Nephron progenitor cell (in vitro differentiated cells): ENCODE results near the gene HOXD13.
A peak's percentile ranks its signal among the peaks of the same experiment; 100 is the strongest.

ENCODE experiments used
- DNase-seq: peaks from one replicate; pipeline ENCODE4 v3.0.0; 2021
- H3K27ac Mint-ChIP-seq: 2 replicates; pipeline ENCODE4 v1.8.0; 2021; ENCODE audit warnings: mild to moderate bottlenecking, moderate library complexity, mixed read lengths
- H3K27me3 Mint-ChIP-seq: 2 replicates; pipeline ENCODE4 v1.8.0; 2021; ENCODE audit warnings: mild to moderate bottlenecking, low read depth, mixed read lengths; ENCODE audit not compliant: poor library complexity
- H3K36me3 Mint-ChIP-seq: 2 replicates; pipeline ENCODE4 v1.8.0; 2021; ENCODE audit warnings: low read depth, mixed read lengths
- H3K4me1 Mint-ChIP-seq: 2 replicates; pipeline ENCODE4 v1.8.0; 2021; ENCODE audit warnings: mixed read lengths
- H3K4me3 Mint-ChIP-seq: 2 replicates; pipeline ENCODE4 v1.8.0; 2021; ENCODE audit warnings: mild to moderate bottlenecking, moderate library complexity, mixed read lengths
- H3K9me3 Mint-ChIP-seq: 2 replicates; pipeline ENCODE4 v1.8.0; 2021; ENCODE audit warnings: mild to moderate bottlenecking, moderate library complexity, mixed read lengths
- CTCF ChIP-seq: fragments of 200-600 bp; sonication (generic); IDR thresholded peaks from 2 replicates; pipeline ENCODE4 v1.5.0; 2021; ENCODE audit warnings: antibody characterized with exemption

Gene HOXD13

GRCh38 chr2:176102309-176102866 is 9.9 kb downstream of the HOXD13 start:
- TF ChIP-seq CTCF: no peak
- Mint-ChIP-seq H3K4me1 (peaks cover 62% of the 10 kb centered on the region), H3K36me3 (no peaks in the 10 kb centered on the region), H3K9me3 (no peaks in the 10 kb centered on the region), H3K27me3 (peaks cover 97% of the 10 kb centered on the region), H3K27ac (no peak overlapping the region), H3K4me3 (no peak overlapping the region)
- no peak for DNase-seq

GRCh38 chr2:176103194-176103593 is 10.7 kb downstream of the HOXD13 start:
- H3K4me1 Mint-ChIP-seq: peaks cover 55% of the 10 kb centered on the region
- H3K36me3 Mint-ChIP-seq: no peaks in the 10 kb centered on the region

GRCh38 chr2:176103742-176104315 is 11.3 kb downstream of the HOXD13 start:
- Mint-ChIP-seq H3K27me3 (peaks cover 90% of the 10 kb centered on the region), H3K4me3 (peak overlapping the region; percentile 84)
- DNase-seq: no peak

More at GRCh38 chr2:176103194-176103593, 10.7 kb downstream of the HOXD13 start:
- Mint-ChIP-seq H3K4me3 (peak overlapping the region; percentile 84), H3K27ac (no peak overlapping the region), H3K9me3 (no peaks in the 10 kb centered on the region), H3K27me3 (peaks cover 90% of the 10 kb centered on the region)
- no peak for TF ChIP-seq CTCF
- DNase-seq: no peak

GRCh38 chr2:176104316-176105077 is 12.0 kb downstream of the HOXD13 start:
- peaks cover 90% of the 10 kb centered on the region for H3K27me3 Mint-ChIP-seq
- no peaks in the 10 kb centered on the region for H3K9me3 Mint-ChIP-seq
- H3K27ac Mint-ChIP-seq: no peak overlapping the region
- peak overlapping the region; percentile 84 for H3K4me3 Mint-ChIP-seq
- H3K4me1 Mint-ChIP-seq: peaks cover 53% of the 10 kb centered on the region
- TF ChIP-seq CTCF: no peak
- DNase-seq: no peak
- H3K36me3 Mint-ChIP-seq: no peaks in the 10 kb centered on the region

More at GRCh38 chr2:176103742-176104315, 11.3 kb downstream of the HOXD13 start:
- TF ChIP-seq CTCF: no peak
- Mint-ChIP-seq H3K9me3 (no peaks in the 10 kb centered on the region), H3K27ac (no peak overlapping the region), H3K4me1 (peaks cover 53% of the 10 kb centered on the region), H3K36me3 (no peaks in the 10 kb centered on the region)

GRCh38 chr2:176105078-176105729 is 12.7 kb downstream of the HOXD13 start:
- Mint-ChIP-seq H3K4me1 (peaks cover 58% of the 10 kb centered on the region), H3K36me3 (no peaks in the 10 kb centered on the region), H3K27ac (no peak overlapping the region), H3K9me3 (no peaks in the 10 kb centered on the region), H3K4me3 (peak overlapping the region; percentile 84), H3K27me3 (peaks cover 90% of the 10 kb centered on the region)
- TF ChIP-seq CTCF: no peak
- no peak for DNase-seq
